Effector memory CD8-positive, alpha-beta T cell (primary cell): ENCODE results near the gene KMT2C.
"Not testable (repeated sequence)": the region's sequence is repeated elsewhere in the genome, so short reads cannot be mapped to it uniquely, and the experiment has no call there.

Source experiments
- ATAC-seq: fragments of 150-1000 bp; cut with Tn5 transposase; replicated peaks from 2 replicates; pipeline ENCODE4 v1.10.0; 2021; ENCODE audit warnings: mild to moderate bottlenecking, moderate library complexity
- DNase-seq, 3 experiments: peaks; one replicate each; pipeline ENCODE4 v3.0.0; 2021
- H3K27ac Mint-ChIP-seq, 2 donors: one replicate each; pipeline ENCODE4 v1.8.0; 2022; ENCODE audit warnings: mild to moderate bottlenecking in 2 of 2, mixed read lengths in 2 of 2, moderate library complexity in 2 of 2
- H3K27me3 Mint-ChIP-seq, 2 donors: one replicate each; pipeline ENCODE4 v1.8.0; 2022; ENCODE audit warnings: mixed read lengths in 2 of 2
- H3K36me3 Mint-ChIP-seq: one replicate; pipeline ENCODE4 v1.8.0; 2022; ENCODE audit warnings: mild to moderate bottlenecking, moderate library complexity, mixed read lengths; ENCODE audit not compliant: insufficient read depth
- H3K4me1 Mint-ChIP-seq, 2 donors: one replicate each; pipeline ENCODE4 v1.8.0; 2022; ENCODE audit warnings: low read depth in 2 of 2, mixed read lengths in 2 of 2
- H3K4me3 Mint-ChIP-seq, 2 donors: one replicate each; pipeline ENCODE4 v1.8.0; 2022; ENCODE audit warnings: mild to moderate bottlenecking in 2 of 2, mixed read lengths in 2 of 2, moderate library complexity in 2 of 2
- H3K9me3 Mint-ChIP-seq, 2 donors: one replicate each; pipeline ENCODE4 v1.8.0; 2022; ENCODE audit warnings: mixed read lengths in 2 of 2

Gene KMT2C

GRCh38 chr7:152406491-152406890, 29.3 kb downstream of the KMT2C start:
- no peaks in the 10 kb centered on the region for H3K27me3 Mint-ChIP-seq
- DNase-seq (no peak), ATAC-seq (no peak)
- H3K36me3 Mint-ChIP-seq: peaks cover 36% of the 10 kb centered on the region
- H3K4me3 Mint-ChIP-seq: no peak overlapping the region
- H3K27ac Mint-ChIP-seq: no peak overlapping the region
- peaks cover 0 to 4% of the 10 kb centered on the region in 2 donors for H3K9me3 Mint-ChIP-seq
- peaks cover 12% of the 10 kb centered on the region in 2 donors for H3K4me1 Mint-ChIP-seq

GRCh38 chr7:152406030-152406429, 29.8 kb downstream of the KMT2C start:
- Mint-ChIP-seq H3K27ac (peak overlapping the region in 1 of 2 donors; percentile 33), H3K36me3 (peaks cover 36% of the 10 kb centered on the region), H3K4me1 (peaks cover 8 to 12% of the 10 kb centered on the region in 2 donors)
- not testable (repeated sequence) for ATAC-seq, DNase-seq, H3K27me3 Mint-ChIP-seq, H3K4me3 Mint-ChIP-seq, H3K9me3 Mint-ChIP-seq

DNA sequence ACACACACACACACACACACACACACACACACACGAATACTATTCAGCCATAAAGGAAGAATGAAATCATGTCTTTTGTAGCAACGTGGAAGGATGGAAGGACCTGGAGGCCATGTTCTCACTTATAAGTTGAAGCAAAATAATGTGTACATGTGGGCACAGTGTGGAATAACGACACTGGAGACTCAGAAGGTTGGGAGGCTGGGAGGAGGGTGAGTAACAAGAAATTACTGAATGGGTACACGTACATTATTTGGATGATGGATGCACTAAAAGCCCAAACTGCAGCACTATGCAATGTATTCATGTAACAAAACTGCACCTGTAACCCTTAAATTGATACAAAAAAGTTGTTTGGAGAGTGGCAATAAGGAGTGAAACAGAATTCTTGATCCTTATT, 32.1 kb downstream of the KMT2C start:
- H3K27ac Mint-ChIP-seq: no peak overlapping the region
- no peak for ATAC-seq

GRCh38 chr7:152402384-152403250, 33.2 kb downstream of the KMT2C start:
- Mint-ChIP-seq H3K36me3 (peaks cover 35% of the 10 kb centered on the region), H3K27ac (no peak overlapping the region), H3K4me3 (no peak overlapping the region), H3K9me3 (peaks cover 0 to 4% of the 10 kb centered on the region in 2 donors), H3K4me1 (peaks cover 16 to 29% of the 10 kb centered on the region in 2 donors), H3K27me3 (no peaks in the 10 kb centered on the region)
- DNase-seq (no peak), ATAC-seq (no peak)

More for the DNA sequence above, 32.1 kb downstream of the KMT2C start:
- H3K9me3 Mint-ChIP-seq: peaks cover 0 to 4% of the 10 kb centered on the region in 2 donors
- peaks cover 29% of the 10 kb centered on the region for H3K36me3 Mint-ChIP-seq
- DNase-seq: no peak
- H3K4me1 Mint-ChIP-seq: peaks cover 9 to 23% of the 10 kb centered on the region in 2 donors
- H3K4me3 Mint-ChIP-seq: no peak overlapping the region
- no peaks in the 10 kb centered on the region for H3K27me3 Mint-ChIP-seq

GRCh38 chr7:152399344-152399743, 36.5 kb downstream of the KMT2C start:
- Mint-ChIP-seq H3K36me3 (peaks cover 21% of the 10 kb centered on the region), H3K27me3 (no peaks in the 10 kb centered on the region), H3K27ac (no peak overlapping the region), H3K4me1 (peaks cover 34 to 44% of the 10 kb centered on the region in 2 donors), H3K9me3 (peaks cover 0 to 4% of the 10 kb centered on the region in 2 donors), H3K4me3 (no peak overlapping the region)
- no peak for DNase-seq
- no peak for ATAC-seq

DNA sequence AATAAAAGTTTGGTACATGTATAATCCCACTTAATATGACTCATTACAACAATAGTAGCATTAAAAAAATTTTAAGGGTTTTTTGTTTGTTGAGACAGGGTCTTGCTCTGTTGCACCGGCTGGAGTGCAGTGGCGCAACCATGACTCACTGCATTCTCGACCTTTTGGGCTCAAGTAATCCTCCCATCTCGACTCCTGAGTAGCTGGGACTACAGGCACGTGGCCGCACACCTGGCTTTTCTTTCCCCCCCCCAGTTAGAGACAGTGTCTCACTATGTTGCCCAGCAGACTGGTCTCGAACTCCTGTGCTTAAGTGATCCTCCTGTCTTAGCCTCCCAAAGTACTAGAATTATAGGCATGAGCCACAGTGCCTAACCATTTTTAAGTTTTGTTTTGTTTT, 40.7 kb downstream of the KMT2C start:
- Mint-ChIP-seq H3K4me1 (peaks cover 48 to 64% of the 10 kb centered on the region in 2 donors), H3K36me3 (peaks cover 21% of the 10 kb centered on the region), H3K9me3 (no peaks in the 10 kb centered on the region), H3K27ac (no peak overlapping the region), H3K4me3 (peak overlapping the region in 1 of 2 donors; percentile 7), H3K27me3 (no peaks in the 10 kb centered on the region)
- no peak for ATAC-seq
- no peak for DNase-seq

DNA sequence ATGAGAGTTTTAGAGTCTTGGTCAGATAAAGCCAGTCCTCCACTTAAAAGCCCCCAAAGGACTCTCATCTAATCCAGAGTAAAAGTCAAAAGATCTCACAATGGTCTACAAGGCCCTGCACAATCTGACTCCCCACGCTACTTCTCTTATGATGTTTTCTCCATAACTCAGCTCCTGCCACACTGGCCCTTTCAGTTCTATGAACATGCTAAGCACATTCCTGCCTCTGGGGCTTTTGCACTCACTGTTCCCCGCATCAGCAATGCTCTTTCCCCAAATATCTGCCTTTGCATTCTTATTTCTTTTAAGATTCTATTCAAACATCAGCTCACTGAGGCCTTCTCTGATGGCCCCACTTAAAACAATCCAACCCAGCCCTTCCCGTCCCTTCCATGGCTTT, 41.6 kb downstream of the KMT2C start:
- peak; percentile 31 for ATAC-seq
- H3K4me3 Mint-ChIP-seq, H3K27me3 Mint-ChIP-seq, H3K27ac Mint-ChIP-seq, DNase-seq, H3K9me3 Mint-ChIP-seq: not testable (repeated sequence)
- peaks cover 18% of the 10 kb centered on the region for H3K36me3 Mint-ChIP-seq
- peaks cover 46 to 59% of the 10 kb centered on the region in 2 donors for H3K4me1 Mint-ChIP-seq

DNA sequence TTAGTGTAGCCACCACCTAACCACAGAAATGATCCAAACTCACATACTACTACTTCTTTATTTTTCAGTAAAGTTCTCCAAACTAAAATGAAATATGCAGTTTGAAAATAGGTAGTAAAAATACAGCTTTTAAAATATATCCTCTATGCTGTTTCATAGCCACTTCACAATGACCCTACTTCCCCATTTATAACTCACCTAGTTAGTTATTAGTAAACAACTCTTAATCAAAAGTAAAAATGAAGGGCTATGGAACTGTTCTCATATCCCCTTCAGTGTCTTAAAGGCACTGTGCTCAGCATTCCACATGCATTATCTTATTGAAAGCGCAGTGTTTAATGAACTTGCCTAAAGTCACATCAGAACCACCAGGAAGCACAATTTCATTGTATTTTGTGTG, 43.5 kb downstream of the KMT2C start:
- H3K27me3 Mint-ChIP-seq: no peaks in the 10 kb centered on the region
- peaks cover 37 to 50% of the 10 kb centered on the region in 2 donors for H3K4me1 Mint-ChIP-seq
- DNase-seq (no peak), ATAC-seq (no peak)
- H3K9me3 Mint-ChIP-seq: no peaks in the 10 kb centered on the region
- H3K36me3 Mint-ChIP-seq: peaks cover 12% of the 10 kb centered on the region
- H3K27ac Mint-ChIP-seq: peak overlapping the region; percentile 38 to 70
- peak overlapping the region in 1 of 2 donors; percentile 1 for H3K4me3 Mint-ChIP-seq

GRCh38 chr7:152386136-152386764, 49.6 kb downstream of the KMT2C start:
- H3K4me3 Mint-ChIP-seq, DNase-seq, ATAC-seq, H3K9me3 Mint-ChIP-seq, H3K27me3 Mint-ChIP-seq, H3K36me3 Mint-ChIP-seq, H3K27ac Mint-ChIP-seq: not testable (repeated sequence)
- peaks cover 10 to 16% of the 10 kb centered on the region in 2 donors for H3K4me1 Mint-ChIP-seq

- H3K27me3 Mint-ChIP-seq, H3K36me3 Mint-ChIP-seq, DNase-seq, H3K9me3 Mint-ChIP-seq, H3K27ac Mint-ChIP-seq: not testable (repeated sequence)
- ATAC-seq: peak; percentile 42
- Mint-ChIP-seq H3K4me1 (peaks cover 18 to 21% of the 10 kb centered on the region in 2 donors), H3K4me3 (peak overlapping the region; percentile 17 to 25)
Observed at GRCh38 chr7:152384235-152385200, 51.3 kb downstream of the KMT2C start.

DNA sequence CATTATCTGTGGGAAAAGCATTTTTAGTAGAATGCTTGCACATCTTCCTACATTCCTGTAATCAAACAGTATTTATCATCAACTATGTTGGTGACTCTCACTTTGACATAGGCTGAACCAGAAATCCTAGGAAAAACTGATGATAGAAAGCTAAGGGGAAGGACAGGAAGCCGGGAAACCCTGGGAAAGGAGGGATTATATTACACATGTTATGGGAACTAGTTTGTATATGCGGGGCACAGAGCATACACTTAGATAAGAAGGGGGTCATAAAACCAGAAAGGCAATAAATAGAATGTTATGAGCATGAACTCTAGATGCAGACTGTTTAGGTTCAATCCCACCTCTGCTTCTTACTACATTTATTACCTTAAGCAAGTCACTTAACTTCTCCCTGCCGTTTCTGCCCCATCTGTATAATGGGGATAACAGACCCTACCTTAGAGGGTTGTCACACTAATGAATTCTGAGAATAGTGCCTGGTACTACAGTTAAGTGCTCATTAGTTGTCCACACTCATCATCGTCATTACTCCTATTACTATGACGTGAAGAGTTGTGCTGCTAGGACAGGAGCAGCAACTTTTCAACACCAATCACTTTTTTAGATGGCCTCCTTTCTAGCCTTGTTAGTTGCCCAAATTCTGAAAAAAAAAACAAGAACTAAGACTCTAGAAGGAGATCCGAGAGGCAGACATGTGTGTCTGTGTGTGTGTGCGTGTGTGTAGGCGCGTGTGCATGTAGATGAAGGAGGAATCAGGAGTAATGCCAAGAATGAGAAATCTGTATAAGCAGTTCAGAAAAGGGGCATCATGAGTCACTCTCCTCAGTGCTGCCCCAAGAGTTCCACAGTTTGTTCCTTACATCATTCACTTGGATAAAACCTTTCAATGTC, 52.2 kb downstream of the KMT2C start:
- ATAC-seq: peak; percentile 16
- Mint-ChIP-seq H3K4me3 (no peak overlapping the region), H3K27ac (no peak overlapping the region), H3K27me3 (no peaks in the 10 kb centered on the region), H3K4me1 (peaks cover 24 to 30% of the 10 kb centered on the region in 2 donors), H3K36me3 (peaks cover 2% of the 10 kb centered on the region), H3K9me3 (peaks cover 0 to 3% of the 10 kb centered on the region in 2 donors)
- DNase-seq: no peak

DNA sequence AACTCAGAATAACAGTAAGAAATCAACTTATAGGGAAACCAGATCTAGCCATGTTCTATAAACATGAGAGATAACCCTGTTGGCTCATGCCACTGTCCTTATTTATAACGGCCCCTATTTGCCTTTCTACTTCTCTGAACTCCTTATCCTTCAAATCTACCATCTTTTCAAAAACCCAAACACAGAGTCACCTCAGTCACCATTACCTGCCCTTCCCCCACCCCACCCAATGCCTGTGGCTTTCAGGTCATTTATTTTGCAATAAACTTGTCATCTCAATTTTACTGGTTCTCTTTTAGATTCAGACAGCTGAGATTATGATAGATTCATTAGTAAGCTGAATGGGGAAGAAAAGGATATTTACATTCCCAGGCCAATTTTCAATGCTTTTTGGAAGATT, 53.6 kb downstream of the KMT2C start:
- Mint-ChIP-seq H3K4me1 (peaks cover 29 to 40% of the 10 kb centered on the region in 2 donors), H3K36me3 (peaks cover 5% of the 10 kb centered on the region), H3K27me3 (no peaks in the 10 kb centered on the region), H3K9me3 (peaks cover 0 to 3% of the 10 kb centered on the region in 2 donors), H3K27ac (no peak overlapping the region), H3K4me3 (no peak overlapping the region)
- no peak for DNase-seq
- no peak for ATAC-seq
